HG03139 (cell line): ENCODE results near the gene TOP2A.

Experiments
- ATAC-seq: cut with Tn5 transposase; IDR thresholded peaks from one replicate; pipeline ENCODE4 v1.9.1; 2021; ENCODE audit not compliant: unreplicated experiment

Gene TOP2A

DNA sequence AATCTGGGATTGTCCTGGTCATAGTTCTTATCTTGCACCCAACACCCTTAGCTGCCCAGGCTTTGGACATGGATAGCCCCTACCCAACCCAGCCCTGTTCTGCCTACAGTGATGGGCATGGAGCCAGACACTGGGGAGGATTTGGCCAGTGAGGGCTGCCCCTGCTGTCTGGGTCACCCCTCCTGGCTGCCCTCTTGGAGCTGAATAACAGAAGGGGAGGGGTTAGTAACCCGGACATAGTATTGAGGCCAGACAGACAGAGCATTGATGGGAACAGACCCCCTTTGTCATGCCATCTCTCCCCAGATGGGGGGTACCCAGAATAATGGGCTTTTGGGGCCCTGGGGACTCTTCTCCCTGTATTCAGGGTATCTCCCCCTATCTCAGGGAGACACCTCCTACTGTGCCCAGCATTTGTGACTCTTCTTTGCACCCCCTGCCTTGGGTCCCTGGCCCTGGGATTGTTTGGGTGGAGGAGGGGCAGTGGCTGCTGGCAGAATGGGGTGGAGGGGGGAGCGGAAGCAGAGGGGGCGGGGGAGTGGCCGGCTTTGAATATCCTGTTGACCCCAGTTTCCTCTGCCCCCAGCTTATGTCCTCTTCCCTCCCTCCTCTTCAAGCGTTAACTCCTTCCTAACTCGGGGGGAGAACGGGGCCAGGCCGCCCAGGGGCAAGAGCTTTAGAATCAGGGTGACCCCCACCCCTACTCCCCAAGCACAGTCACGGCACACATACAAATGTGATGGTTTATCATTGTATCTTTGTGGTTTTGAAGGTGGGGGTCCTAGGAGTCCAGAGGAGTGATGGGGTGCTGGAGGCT is 70.2 kb downstream of the TOP2A start:
- ATAC-seq = no peak

DNA sequence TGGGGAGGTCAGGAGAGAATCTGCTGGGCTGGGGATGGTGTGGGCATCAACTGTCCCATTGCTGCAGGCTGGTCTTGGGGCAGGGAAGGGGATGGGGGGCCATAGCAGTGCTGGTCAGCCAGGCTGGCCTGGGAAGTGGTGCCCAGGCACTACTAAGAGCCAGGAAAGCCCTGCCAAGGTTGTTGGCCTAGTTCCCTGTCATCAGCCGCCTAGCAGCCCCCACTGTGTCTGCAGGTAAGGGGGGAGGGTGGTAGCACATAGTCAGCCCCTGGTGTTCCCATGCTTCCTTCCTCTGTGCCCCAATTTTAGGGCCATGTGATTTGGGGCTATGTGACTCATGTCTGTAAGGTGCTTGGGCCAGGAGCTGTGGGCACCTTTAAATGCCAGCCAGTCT is 70.9 kb downstream of the TOP2A start:
- ATAC-seq = no peak

GRCh38 chr17:40345994-40346764 is 71.5 kb downstream of the TOP2A start:
- no peak for ATAC-seq

GRCh38 chr17:40345161-40345993 is 72.3 kb downstream of the TOP2A start:
- ATAC-seq = no peak

DNA sequence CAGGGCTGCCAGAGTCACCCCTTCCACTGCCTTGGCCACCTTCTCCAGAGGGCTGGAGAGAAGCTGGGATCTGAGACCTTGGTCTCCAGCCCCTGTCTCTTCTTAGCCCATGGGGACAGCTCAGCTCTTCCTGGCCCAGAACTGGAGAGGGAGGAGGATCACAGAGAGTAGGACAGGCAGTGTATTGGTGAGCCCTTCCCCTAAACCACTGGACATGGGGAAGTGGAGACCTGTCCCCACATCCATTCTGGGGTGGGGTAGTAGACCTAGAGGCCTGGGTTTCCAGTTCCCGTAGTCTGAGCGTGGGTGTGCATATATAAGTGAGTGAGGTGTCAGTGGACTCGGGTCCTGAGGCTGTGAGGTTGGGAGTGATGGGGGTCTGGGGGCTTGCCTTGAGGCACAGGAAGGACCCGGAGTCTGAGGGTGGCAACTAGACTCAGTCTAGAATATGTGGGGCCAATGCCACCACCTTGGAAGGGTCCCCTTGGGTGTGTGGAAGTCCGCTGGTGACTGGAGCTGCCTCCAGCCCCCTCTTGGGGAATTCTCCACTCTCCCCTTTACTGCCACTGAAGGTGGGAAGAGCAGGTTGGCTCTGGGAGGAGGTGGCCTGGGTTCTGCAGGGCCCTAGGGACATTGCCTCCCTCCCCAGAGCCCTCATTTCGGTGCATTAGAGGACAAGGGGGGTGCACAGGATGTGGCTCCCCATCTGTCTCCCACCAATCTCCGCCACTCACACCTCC is 73.1 kb downstream of the TOP2A start:
- ATAC-seq = no peak

GRCh38 chr17:40343219-40344119 is 74.2 kb downstream of the TOP2A start:
- no peak for ATAC-seq

DNA sequence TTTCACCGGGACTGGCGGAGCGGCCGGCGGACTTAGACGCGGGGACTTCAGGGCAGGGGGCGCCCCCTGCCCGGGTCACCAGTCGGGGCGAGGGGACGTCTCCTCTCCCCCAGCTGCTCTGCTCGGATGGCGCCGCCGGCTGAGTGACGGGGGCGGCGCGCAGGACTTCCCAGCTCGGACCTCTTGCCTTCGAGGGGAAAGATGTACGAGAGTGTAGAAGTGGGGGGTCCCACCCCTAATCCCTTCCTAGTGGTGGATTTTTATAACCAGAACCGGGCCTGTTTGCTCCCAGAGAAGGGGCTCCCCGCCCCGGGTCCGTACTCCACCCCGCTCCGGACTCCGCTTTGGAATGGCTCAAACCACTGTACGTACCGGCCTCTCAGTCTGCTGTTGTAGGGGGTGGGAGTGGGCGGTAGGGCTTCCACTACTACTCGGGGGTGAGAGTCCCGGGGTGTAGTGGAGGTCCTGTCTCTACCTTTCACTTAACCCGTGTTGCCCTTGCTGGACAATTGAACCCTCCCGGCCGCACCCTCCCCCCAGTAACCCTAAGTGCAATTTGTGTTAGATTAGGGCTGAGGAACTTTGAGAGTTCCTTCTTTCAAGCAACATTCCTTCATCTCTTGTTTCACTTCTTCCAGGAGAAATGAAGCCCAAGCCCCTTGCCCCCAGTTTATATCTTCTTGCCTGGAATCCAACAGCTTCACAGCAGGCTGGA is 75.0 kb downstream of the TOP2A start:
- ATAC-seq = no peak

- no peak for ATAC-seq
These were observed 75.7 kb downstream of the TOP2A start for GRCh38 chr17:40341808-40342503.

DNA sequence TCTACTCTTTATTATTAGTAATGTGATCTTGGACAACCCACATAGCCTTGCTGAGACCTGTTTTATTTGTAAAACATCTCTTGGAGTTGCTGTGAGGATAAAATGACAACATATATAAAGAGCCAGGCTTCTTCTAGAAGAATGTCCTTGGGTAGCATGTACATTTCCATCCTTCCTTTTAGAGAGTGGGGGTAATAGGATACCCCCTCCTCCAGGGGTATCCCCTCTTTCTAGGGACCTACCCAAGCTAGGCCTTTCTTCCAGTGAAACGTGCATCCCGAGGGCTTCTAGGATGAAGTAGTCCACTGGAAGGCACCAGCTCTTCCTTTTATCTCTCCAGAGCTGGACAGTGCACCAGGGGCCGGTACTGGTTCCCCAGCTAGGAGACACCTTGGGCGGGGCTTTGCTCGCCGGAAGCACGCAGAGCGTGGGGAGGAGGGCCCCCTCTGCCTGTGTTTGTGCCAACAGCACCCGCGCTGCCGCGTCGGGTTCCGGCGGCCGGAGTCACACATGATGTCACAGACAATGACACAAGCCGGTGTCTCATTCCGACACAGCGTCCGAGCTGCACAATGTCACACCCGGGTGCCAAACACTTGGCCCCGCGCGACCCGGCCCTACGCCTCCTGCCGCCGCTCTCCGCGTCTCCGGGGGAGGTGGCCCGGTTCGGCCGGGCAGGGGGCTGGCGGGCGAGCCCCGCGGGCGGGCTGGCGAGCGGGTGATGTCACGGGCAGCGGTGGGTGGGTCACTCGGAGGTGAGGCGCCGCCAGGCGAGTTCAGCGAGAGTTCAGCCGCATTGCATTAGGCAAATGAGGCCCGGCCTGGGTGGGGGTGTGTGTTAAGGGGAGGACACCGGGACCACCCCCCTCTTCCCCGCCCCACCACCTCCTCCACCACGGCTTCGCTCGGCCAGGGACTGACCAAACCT is 76.6 kb downstream of the TOP2A start:
- no peak for ATAC-seq

DNA sequence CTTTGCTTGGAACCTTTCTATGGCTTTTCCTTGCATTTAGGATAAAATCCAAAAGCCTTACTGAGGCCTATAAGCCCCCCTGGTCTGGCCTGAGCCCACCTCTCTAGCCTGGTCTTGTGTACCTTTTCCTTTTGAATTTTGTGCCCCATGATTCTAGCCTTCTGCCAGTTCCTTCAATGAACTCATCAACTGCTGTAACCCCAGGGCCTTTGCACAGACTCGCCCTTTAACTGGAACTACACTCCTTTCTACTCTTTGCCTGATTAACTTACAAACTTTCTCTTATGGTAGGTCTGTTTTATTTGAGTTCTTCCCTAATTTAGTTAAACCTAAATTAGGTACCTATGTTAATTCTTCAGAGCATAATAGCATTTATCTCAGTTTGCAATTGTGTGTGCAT is 77.4 kb downstream of the TOP2A start:
- no peak for ATAC-seq

- ATAC-seq = no peak
These were observed 78.6 kb downstream of the TOP2A start for GRCh38 chr17:40338941-40339649.
